Right lobe of liver (tissue), 6 donors: ENCODE measurements around the gene LDLRAD3. TPM values are rescaled to one million over a fixed set of nuclear protein-coding genes. Genes with fewer than 3 reads are reported as not detected.

Experiments
- ATAC-seq, 4 donors: fragments of 200-7000 bp; cut with Tn5 transposase; one replicate each; pipeline ENCODE4 v1.9.1; 2020; ENCODE audit warnings: mild to moderate bottlenecking in 4 of 4, moderate library complexity in 4 of 4
- DNase-seq, 3 donors: peaks; one replicate each; pipeline ENCODE4 v3.0.0-alpha.2; 2020
- H3K27ac ChIP-seq, 3 donors: fragments of 200-600 bp; one replicate each; pipeline ENCODE4 v1.8.0; 2022
- H3K27me3 ChIP-seq, 2 donors: fragments of 200-600 bp; one replicate each; pipeline ENCODE4 v1.8.0; 2022
- H3K36me3 ChIP-seq, 4 donors: fragments of 200-600 bp; sonication (generic) in 1 of 4; one replicate each; pipeline versions ENCODE4 v1.5.1 to v1.8.0; 2017 to 2022; ENCODE audit warnings: control low read depth in 1 of 4
- H3K4me1 ChIP-seq, 4 donors: fragments of 200-600 bp; sonication (generic) in 1 of 4; one replicate each; pipeline versions ENCODE4 v1.5.1 to v1.8.0; 2017 to 2022; ENCODE audit warnings: control low read depth in 1 of 4
- H3K4me3 ChIP-seq, 3 donors: fragments of 200-600 bp; one replicate each; pipeline ENCODE4 v1.8.0; 2022
- H3K9me3 ChIP-seq, 4 donors: fragments of 200-600 bp; sonication (generic) in 1 of 4; one replicate each; pipeline versions ENCODE4 v1.5.1 to v1.8.0; 2017 to 2022; ENCODE audit warnings: control low read depth in 1 of 4
- POLR2A ChIP-seq: fragments of 450-650 bp; IDR thresholded peaks from one replicate; pipeline ENCODE4 v1.6.1; 2017; ENCODE audit warnings: antibody characterized with exemption, mild to moderate bottlenecking
- WGBS: methylation state at CpG from one replicate; pipeline ENCODE4 v1.1.6; 2018; ENCODE audit warnings: low coverage, low lambda C conversion rate; ENCODE audit not compliant: insufficient coverage; ENCODE audit errors: missing lambda C conversion rate; 5-methylcytosine and 5-hydroxymethylcytosine counted together
- intact Hi-C, 2 donors: fragments of 100-400 bp; cut with DNase I; formaldehyde crosslinking; loops; one replicate each; pipeline versions ENCODE4 v1.11.2 to v1.14.1; 2022
- total RNA-seq, 6 experiments: library from RNA; depleted of rRNA in 2 of 6; stranded (reverse); fragments of >200 nt in 2 of 6; fragmentation: NEBNext Ultra II Directional in 3 of 6; extraction: Animal tissue kit (Norgen Biotek cat#: 25700) in 3 of 6; gene quantifications; one replicate each; pipeline versions ENCODE4 v1.1.0 to v1.2.4, GENCODE V29; 2016 to 2023
- TF ChIP-seq, protein P1 (sequence below), 4 donors: fragments of 200-600 bp in 3 of 4; fragments of 450-650 bp in 1 of 4; IDR thresholded peaks; one replicate each; pipeline versions ENCODE4 v1.5.1 to v1.8.0; 2016 to 2022; ENCODE audit warnings: antibody characterized with exemption in 4 of 4, mild to moderate bottlenecking in 2 of 4
- donor health status: DM: no; HTN: yes; CAD: no.
- donor health status: DM: no; HTN: no; CAD: no.
- donor health status: DM: no; HTN: no; CAD: no.
- donor health status: DM: no; HTN: yes; CAD: no.
- donor health status: DM: no; HTN: yes; CAD: no.

LDLRAD3 gene
- total RNA-seq, 6 experiments from 2014 or later = 0.62 to 3.3 (median 2.7) TPM

DNA sequence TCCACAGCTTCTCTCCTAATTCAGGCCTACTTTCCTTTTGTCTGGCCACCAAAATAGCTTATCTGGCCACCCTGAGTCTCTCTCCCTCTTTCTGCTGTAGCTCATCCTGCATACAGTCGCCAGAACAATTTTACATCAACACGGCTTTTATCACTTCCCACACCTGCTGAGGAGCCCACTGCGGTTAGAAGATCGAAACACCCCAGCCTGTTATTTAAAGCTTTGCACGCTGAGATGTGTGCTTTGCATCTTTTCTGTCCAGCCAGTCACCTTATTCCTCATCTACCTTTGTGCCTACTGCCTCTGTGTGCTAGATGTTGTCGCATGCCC lies 249.4 kb downstream of the LDLRAD3 start:
- DNase-seq (no peak), ATAC-seq (no peak)
- Histone ChIP-seq H3K27ac (no peak overlapping the region), H3K27me3 (no peaks in the 10 kb centered on the region), H3K36me3 (no peaks in the 10 kb centered on the region), H3K4me3 (no peak overlapping the region), H3K9me3 (no peaks in the 10 kb centered on the region), H3K4me1 (no peaks in the 10 kb centered on the region)
- 86% methylated on average over 6 of the region's 6 CpGs for WGBS
- intact Hi-C loops = no loop called here
- no peak for TF ChIP-seq POLR2A
- TF ChIP-seq, protein P1, sequence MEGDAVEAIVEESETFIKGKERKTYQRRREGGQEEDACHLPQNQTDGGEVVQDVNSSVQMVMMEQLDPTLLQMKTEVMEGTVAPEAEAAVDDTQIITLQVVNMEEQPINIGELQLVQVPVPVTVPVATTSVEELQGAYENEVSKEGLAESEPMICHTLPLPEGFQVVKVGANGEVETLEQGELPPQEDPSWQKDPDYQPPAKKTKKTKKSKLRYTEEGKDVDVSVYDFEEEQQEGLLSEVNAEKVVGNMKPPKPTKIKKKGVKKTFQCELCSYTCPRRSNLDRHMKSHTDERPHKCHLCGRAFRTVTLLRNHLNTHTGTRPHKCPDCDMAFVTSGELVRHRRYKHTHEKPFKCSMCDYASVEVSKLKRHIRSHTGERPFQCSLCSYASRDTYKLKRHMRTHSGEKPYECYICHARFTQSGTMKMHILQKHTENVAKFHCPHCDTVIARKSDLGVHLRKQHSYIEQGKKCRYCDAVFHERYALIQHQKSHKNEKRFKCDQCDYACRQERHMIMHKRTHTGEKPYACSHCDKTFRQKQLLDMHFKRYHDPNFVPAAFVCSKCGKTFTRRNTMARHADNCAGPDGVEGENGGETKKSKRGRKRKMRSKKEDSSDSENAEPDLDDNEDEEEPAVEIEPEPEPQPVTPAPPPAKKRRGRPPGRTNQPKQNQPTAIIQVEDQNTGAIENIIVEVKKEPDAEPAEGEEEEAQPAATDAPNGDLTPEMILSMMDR (IDR thresholded peaks at IDR 0.05) = no peak

DNA sequence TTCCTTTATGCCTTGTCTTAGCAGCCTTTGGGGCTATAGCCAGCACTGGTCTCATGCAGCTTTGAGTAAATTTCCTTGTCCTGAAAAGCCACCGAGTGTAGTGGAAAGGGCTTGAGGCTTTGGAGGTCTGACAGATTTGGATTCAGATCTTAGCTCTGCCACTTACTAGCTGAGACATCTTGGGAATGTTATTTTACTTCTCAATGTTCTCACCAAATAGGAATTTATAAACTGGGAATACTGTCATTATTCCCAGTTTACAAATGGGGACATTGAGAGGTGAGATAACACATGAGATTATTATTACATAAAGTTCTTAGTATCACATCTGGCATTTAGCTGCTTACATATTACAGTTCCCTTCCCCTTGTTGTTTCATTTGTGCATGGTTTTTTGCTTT lies 249.9 kb downstream of the LDLRAD3 start:
- 78% methylated on average over 1 of the region's 1 CpG for WGBS
- Histone ChIP-seq H3K27me3 (no peaks in the 10 kb centered on the region), H3K27ac (no peak overlapping the region), H3K4me3 (no peak overlapping the region), H3K4me1 (no peaks in the 10 kb centered on the region), H3K36me3 (no peaks in the 10 kb centered on the region), H3K9me3 (no peaks in the 10 kb centered on the region)
- TF ChIP-seq POLR2A = no peak
- TF ChIP-seq, protein P1 (IDR thresholded peaks at IDR 0.05) = no peak
- intact Hi-C loops = no loop called here
- ATAC-seq = no peak
- DNase-seq = no peak

DNA sequence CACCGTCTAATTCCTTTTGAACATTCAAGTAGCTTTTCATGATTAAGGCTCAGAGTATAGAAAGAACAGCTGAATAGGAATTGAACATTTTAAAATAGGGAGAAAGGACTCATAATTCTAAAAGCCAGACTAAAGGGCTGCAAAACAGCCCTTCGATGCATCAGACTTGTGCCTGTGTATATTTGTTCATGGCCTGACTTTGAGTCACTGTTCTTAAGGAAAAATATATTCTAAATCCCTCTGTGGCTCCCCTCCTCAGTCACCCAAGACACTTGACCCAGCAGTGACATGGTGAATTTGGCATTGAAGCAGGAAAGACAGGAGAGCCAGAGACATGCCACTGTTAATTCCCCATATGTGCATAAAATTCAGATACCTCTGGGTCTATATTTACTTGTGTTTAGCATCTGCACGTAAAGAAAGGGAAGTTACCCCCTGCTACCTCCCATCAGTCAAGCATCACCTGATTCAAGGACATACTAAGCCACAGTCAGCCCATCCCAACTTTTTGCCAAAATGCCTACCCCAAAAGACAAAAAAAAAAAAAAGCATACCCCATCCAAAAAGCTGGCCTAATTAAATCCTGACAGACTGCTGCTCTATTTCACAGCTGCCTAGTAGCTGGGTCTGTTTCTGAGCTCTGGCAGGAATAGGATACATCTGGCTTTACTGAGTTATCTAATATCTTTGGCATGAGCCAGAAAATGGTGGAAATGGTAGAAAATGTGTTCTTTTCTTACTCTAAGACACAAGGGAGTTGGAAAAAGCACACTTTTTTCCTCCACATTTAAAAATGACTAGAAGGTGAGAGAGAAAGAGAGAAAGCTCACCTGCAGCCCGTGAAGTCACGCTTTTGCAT lies 251.9 kb downstream of the LDLRAD3 start:
- ATAC-seq (no peak), DNase-seq (no peak)
- Histone ChIP-seq H3K4me1 (no peaks in the 10 kb centered on the region), H3K27ac (no peak overlapping the region), H3K9me3 (no peaks in the 10 kb centered on the region), H3K4me3 (no peak overlapping the region), H3K36me3 (no peaks in the 10 kb centered on the region), H3K27me3 (no peaks in the 10 kb centered on the region)
- TF ChIP-seq POLR2A = no peak
- TF ChIP-seq, protein P1 (IDR thresholded peaks at IDR 0.05) = no peak
- WGBS = 52% methylated on average over 5 of the region's 5 CpGs
- intact Hi-C loops = no loop called here

DNA sequence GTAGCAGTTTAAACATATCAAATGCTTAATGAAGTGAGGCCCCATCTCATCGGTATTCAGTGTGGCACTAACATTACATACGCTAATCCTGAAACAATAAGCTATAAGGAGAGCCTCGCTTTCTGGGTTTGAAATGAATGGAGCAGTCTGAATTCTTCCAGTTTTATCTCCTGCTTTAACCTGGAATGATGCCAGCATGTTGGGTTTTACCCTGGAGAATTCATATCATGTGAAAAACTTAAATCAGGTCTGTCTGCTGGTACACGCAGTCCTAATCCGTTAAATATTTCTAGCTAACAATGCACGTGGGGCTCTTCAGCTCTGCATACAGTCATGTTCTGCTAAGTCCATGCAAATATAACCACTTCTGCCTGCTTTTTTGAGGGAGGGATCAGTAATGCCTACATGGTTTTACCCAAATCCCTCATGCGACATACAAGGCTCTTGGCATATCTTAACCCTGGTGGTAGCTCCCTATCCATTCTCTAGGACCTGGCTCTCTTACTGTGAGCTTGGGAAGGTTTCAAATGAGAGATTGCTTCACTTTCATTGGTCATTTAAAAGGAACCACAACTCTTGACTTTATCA lies 252.6 kb downstream of the LDLRAD3 start:
- H3K36me3 ChIP-seq = no peaks in the 10 kb centered on the region
- H3K4me3 ChIP-seq = no peak overlapping the region
- intact Hi-C loops = no loop called here
- H3K4me1 ChIP-seq = no peaks in the 10 kb centered on the region
- H3K27me3 ChIP-seq = no peaks in the 10 kb centered on the region
- TF ChIP-seq, protein P1 (IDR thresholded peaks at IDR 0.05) = no peak
- no peak for TF ChIP-seq POLR2A
- 72% methylated on average over 7 of the region's 7 CpGs for WGBS
- ATAC-seq = no peak
- no peak for DNase-seq
- no peak overlapping the region for H3K27ac ChIP-seq
- no peaks in the 10 kb centered on the region for H3K9me3 ChIP-seq
